CD4-positive, alpha-beta T cell treated with Interleukin-6 at 100 ng/mL for 8 hours (primary cell): ENCODE measurements around the gene CSMD2.

Source experiments
- DNase-seq: peaks from one replicate; pipeline ENCODE4 v3.0.0-alpha.2; 2020; ENCODE audit warnings: mixed read lengths, low spot score

Gene CSMD2

DNA sequence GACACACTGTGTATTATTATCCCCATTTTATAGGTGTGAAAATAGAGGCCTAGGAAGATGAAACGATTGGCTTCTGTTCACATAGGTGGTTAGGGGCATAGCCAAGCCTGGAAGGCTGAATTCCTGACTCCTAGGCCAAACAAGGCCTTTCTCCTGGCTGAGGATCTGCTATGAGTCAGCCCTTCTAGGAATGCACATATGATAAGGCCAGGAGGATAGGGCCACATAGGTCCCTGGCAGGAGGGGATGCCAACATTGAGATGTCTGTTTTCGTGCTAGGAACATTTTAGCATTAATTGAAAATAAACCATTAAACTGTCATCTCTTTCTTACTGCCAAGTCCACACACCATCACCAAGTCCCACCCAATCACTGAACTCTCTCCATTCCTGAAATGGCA lies 9.2 kb downstream of the CSMD2 start:
- DNase-seq: no peak

DNA sequence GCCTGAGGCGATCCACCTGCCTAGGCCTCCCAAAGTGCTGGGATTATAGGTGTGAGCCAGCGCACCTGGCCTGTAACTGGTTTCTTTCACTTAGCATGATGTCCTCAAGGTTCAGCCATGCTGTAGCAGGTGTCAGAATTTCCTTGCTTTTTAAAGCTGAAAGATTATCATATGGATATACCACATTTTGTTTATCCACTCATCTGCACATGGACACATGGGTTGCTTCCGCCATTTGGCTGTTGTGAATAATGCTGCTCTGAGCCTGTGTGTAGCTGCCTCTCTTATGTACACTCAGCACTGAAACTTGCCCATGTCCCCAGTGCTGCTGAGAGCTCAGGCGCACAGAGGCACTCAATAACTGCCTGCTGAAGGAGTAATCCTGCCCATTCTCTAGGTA lies 11.8 kb downstream of the CSMD2 start:
- no peak for DNase-seq

DNA sequence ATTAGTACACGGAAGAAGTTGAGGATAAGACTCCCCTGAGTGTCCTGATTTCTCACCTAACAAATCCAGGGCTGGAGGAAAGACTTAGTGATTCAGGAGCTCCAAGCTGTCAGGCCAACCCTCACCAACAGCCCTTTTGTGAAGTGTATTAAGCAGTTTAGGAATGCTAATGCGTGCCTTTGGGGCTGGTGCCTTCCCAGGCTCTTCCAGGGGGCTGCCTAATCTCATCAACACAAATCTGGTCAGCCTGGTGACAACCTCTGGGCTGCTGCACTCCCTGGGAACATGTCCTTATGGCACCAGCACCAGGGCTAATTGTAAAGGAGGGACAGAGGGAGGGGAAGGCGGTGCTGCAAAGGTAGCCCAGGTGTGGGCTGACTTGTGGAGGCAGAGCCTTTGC lies 15.5 kb downstream of the CSMD2 start:
- no peak for DNase-seq

DNA sequence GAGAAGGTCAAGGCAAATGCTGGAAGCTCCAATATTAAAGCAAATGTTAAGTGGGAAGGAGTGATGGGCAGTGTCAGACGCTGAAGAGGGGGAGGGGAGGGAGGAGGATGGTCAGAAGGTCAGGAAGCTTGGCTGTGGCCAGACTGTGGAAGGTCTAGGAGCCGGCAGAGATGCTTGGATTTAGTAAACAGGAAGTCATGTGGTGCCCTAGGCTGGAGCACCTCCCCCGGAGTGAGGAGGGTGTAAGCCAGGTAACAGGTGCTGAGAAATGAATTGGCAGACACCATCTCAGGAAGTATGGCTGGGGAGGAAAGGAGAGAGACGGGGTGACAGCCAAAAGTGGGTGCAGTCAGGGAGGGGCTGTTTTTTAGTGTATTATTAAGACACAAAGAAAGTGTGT lies 17.7 kb downstream of the CSMD2 start:
- no peak for DNase-seq

DNA sequence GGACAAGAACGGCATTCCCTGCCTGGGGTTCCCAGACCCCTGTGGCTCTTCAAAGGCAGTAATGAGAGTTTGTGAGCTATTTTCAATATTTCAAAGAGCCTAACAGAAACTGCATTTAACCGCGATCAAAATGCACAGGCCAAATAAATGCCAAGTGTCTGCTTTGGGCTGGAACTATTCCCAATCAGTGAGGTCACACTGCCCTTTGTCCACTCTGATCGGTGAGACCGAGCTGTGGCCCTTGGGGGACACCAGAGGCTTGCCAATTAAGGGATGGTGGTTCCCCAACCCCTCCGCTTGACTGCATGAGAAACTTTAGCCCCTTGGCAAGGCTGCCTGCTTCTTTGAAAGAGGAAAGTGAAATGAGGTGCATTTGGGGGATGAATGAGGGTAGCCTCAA lies 20.3 kb downstream of the CSMD2 start:
- DNase-seq: no peak

DNA sequence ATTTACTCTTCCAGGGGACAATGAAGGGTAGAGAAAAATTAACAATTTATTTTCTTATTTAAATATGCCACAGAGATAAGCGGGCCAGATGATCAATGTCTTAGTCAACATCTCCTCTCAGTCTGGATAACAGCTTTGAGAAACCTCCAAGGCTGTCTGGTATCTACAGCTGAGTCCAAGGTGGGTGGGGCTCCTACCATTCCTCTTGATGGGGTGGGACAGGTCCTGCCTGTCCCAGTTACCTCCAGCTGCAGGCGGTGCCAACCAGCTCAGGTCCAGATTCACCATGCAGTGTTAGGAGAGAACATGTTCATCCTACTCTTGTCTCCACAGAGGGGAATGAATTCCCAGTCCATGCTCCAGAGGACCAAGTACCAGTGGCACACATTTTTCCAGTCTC lies 21.1 kb downstream of the CSMD2 start:
- no peak for DNase-seq

DNA sequence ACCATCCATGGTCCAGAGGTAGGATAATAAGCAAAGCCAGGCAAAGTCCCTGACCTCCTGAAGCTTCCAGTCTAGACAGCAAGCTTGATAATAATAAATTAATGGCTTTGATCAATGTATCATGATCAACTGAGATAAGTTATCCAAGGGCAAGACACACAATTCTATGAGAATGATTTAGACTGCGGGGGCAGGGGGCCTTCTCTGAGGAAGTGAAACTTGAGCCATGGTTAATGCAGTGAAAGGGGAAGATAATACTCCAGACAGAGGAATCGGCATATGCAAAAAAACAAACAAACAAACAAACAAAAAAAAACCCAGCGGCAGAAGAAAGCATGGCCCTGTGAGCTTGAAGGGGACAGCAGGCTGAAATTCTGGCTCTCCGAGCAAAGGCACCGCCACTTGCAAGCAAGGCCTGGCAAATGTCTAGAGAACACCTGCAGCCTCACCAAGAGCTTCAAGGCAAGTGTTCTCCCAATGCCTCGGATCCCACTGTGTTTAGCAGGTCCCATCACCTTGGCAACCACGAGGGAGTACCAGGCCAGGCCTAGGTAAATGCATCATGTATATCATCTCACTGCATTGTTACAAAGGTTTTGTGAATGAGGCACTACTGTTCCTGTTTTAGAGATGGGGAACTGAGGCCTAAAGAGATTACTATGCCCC lies 24.9 kb downstream of the CSMD2 start:
- DNase-seq: no peak

DNA sequence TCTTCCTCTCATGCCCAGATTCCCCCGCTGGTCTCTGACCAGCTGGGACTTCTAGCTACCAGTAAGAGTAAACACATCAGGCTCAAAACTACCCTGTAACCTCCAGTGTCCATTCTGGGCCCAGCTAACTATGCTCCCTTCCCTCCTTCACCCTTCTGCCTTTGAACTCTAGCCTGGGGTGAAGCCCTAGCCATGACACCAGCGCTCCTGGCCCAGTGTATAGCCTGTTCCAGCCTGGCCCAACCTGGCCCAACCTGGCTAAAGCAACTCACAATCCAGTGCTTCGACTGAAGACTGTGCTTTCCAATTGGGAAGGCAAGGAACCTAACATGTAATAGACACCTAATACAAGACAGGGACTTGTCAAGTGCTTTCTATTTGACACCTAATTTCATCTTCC lies 27.6 kb downstream of the CSMD2 start:
- DNase-seq: no peak

DNA sequence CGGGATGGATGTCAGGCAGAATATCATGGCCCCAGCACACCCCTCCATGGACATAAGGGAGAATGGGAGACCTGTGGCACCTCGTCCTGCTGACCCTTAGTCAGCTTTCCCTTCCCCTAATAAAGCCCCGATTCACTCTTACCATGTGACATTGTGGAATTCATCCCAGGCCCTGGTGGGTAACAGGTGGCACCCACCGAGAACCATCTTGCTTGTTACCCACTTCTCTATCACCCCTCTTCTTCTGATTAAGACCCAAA lies 32.9 kb downstream of the CSMD2 start:
- DNase-seq: no peak

DNA sequence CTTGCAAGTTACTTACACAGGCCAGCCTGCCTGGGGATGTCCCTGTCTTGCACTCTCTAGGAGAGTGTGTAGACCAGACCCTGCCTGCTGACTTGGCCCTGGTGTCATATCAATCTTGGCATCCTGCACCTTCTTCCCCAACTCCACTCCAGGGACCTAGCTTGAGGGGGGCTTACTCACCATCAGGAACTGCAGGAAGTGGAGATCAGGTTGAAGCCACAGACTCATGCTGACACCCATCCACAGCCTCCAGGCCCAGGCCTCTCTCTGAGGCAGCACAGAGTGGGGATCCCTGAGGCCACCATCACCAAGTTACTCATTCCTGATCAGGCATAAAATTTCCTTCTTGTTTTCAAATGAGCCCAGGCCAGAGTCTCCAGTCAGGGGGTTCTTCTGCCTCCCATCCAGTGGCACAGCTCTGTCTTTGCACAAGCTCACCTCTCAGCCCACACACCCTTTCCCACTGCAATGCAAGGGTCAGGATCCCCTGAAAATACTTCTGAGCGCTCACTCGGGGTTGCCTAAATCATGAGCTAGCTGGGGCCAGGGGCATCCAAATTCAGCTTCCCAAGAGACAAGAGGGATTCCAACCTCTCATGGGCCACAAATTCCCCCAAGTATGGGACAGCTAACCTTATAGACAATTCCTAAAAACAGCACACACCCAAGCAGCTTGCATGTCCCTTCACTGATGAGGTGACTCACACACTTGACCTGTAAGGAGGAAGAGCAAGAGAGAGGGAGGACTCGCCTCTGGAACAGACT lies 33.5 kb downstream of the CSMD2 start:
- DNase-seq: no peak

DNA sequence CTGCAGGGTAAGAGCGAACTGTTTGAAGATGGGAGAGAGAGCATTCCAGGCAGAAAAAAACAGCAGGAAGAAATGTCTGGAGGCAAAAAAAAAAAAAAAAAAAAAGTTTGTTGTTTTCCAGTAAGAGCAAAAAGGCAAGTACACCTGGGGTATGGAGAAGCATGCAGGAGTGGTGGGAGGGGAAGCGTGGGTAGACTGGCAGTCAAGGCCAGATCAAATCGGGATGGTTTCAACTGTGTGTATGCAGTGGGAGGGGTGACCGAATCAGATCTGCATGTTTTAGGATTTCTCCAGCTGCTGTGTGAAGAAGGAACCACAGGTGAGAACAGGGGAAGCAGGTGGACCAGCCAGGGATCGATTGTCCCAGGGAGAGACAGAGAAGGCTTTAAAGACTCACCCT lies 34.7 kb downstream of the CSMD2 start:
- DNase-seq: no peak

DNA sequence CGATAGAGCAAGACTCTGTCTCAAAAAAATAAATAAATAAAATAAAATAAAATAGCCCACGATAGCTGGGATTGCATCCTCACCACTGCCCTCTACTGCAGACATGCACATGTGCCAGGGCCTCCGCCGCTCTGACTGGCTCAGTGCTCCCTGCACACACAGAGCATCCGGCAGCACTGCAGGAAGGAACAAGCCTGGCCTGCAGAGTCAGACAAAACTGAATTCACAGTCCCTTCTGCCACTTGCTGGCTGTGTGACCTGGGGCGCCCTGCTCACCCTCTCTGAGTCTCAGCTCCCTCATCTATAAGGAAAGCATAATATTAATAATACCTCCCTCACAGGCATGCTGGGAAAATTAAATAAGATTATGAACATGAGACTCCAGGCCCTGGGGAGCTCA lies 35.4 kb downstream of the CSMD2 start:
- no peak for DNase-seq

DNA sequence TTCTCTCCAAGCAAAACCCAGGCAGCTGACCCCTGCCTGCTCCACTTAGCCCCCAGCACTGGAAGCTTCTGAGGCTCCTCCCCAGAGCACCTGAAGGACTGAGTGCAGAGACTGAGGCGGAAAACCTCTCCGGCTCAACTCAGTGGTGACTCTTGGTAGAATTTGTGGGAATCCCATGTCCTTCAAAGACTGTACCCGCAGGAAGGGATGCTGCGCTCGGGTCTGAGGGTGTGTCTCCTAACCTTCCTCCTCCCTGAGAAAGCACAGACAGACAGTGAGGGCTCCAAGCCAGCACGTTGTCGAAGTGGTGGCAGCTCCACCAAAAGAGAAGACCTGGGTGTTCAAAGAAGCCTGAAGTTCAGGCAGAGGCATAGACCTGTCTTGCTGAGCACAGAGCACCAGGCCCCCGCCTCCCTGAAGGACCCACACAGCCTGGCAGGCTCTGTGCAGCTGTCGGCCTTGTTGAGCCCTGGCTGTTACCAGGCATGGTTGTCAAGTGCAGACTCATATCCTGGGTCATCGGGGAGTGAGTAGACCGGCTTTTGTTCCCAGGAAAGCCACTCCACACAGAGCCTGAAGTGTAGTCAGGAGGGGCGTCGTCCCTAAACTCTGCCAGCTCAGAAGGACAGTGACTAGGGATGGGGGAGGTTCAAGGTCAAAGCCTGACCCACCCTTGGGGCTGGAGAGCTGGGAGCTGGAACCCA lies 36.7 kb downstream of the CSMD2 start:
- no peak for DNase-seq

DNA sequence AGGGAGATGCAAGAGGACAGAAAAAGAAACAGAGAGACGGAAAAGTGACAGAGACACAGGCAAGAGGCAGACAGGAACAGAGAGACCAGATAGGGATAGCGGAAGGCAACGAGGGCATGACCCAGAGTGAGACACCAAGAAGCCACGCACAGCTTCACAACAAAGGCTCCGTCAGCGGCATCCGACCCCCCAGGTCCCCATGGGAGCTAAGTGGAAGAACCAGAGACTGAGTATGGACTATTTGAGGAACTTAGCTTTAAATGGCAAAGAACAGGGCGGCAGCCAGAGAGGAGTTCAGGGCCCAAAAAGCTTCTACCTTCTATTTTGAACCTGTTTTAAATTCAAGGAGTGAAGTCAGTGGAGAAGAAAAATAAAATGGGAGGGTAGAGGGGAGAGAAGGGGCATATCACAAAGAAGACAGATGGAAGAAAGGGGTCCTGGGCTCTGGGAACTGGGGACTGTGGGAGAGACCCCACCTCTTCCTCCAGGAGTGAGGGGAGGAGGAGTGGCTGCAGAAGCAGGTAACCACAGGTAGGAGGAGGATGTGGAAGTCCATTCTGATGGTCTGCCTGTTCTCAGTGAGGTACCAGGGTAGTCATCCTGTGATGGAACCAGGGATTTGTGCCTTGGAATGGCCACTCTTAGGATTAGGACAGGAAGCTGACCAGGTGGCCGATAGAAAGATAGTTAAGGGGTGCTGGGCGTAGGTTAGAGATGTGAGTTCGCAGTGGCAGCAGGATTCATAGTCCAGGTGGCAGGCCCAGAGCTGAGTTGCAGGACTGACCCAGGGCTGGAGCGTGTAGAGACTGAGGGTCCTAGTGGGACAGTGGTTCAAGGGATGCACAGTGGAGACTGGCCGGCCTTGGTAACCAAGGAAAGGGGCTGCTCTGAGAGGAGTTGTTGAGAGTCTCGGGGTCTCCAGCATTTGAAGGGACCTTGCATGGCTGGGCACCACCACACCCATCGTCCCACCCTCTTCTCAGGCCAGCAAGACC lies 37.7 kb downstream of the CSMD2 start:
- no peak for DNase-seq

DNA sequence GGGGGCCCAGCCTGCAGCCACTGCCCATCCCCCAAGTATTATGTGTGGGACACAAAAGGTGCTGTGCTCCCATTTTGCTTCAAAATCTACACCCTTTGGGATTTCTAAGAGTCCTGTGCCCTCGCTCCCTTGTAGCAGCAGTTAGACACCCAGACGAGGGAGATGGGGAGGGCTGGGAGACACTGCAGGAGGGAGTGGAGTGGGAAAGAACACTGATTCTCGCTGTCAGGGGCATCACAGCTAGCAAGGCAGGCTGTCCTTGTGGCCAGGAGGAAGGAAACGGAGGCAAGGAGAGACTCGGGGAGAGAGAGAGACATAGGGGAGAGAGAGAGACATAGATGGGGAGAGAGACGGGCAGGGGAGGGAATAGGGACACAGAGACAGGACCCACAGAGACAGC lies 38.5 kb downstream of the CSMD2 start:
- DNase-seq: no peak

DNA sequence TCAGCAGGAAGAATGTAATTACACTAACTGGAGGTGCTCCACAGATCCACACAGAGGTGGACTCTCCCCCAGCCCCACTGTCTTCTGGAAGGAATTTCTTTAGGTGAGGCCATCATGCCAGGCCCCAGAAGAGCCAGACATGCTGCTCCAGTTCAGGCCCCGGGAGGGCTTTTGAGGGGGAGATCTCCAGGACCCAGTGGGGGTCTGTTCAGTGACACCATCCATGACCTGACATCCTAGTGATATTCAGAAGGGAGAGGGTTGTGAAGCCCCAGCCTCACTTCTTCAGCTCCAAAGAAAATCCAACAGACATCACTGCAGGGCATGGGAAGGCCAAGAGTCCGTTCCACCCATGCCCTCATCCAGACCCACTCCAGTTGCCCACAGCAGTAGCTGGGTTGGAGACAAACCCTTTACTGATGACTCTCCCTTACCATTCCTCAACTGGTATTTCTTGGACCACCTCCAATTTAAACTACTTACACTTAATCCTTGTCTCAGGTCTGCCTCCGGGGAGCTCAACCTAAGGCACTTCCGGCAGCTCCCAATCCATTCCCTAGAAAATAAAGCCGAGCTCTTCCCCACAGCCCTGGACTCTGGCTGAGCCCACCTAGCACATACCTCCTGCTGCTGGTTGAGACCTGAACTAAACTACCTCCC lies 39.2 kb downstream of the CSMD2 start:
- DNase-seq: no peak

DNA sequence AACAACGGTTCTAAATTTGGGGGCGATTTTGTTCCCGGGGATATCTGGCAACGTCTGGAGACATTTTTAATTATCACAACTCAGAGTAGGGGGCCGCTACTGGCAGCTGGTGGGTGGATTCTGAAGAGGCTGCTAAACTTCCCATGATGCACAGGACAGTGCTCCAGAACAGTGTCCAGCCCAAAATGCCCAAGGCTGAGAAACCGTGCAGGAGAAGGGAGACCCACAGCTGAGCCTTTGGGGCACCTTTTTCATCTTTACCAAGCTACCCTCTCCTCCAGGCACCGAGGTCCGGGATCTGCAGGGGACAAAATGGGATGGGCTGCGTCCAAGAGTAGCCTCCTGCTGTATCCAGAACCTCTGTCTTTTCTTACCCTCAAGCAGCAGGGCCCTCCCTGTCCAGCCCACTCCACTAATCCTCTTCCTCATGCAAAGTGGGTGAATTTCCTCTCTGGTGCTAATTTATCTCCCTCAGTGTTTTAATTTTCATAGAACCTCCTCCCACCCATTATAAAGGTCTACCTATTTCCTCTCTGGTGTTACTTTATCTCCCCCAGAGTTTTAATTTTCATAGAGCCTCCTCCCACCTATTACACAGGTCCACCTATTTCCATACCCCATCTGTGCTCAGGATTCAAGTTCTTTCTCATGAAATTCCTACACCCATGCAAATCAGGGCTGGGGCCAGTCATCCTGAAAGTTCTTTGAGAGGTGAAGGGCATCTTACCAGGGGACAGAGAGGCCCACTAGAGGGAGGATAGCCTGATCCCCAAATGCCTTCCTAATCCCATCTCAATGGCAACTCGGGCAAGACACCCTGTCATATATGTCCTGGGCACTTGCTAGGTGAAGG lies 42.7 kb downstream of the CSMD2 start:
- DNase-seq: no peak

DNA sequence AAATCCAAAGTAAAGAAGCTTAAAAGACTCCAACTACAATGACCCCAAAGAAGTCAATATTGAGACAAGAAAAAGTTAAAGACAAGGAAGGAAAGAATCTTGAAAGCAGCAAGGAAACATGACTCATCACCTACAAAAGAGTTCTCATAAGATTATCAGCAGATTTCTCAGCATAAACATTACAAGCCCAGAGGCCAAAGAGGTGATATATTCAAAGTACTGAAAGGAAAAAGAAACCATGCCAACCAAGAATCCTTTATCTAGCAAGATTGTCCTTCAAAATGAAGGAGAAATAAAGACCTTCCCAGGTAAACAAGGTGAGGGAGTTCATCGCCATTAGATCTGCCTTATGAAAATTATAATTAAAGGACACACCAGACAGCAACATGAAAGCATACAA lies 49.8 kb downstream of the CSMD2 start:
- no peak for DNase-seq

DNA sequence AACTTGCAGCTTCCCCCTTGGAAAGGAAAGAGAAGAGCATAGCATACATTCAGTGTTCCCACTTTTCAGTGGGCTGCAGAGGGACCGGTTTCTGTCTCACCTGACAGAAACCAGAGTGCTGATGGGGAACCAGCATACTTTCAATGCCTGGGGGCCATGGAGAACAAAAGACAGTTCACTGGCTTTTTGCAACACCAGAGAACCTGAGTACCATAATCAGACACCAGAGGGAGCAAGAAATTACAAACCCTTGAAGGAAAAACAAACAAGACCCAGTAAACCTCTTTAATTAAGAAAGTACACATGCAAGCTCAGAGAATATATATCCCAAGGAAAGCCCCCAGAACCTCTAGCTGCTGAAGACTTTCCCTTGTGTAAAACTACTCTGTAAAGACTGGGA lies 51.1 kb downstream of the CSMD2 start:
- DNase-seq: no peak

DNA sequence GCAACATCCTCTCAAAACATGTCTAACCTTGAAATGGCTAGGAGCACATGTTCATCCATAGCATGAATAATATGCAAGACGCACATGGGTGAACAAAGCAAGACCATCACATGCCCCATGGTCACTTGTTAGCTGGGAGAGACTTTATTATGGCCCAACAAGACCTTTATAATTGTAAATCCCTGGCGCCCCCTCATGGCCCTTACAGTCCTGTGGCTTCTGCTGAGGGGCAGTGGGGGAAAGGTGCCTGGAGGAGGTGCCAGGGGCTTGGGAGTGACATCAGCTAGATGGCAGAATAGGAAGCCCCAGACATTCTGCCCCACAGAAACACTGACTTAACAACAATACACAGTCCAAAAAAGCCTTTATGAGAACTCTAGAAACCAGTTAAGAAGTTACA lies 51.7 kb downstream of the CSMD2 start:
- no peak for DNase-seq

DNA sequence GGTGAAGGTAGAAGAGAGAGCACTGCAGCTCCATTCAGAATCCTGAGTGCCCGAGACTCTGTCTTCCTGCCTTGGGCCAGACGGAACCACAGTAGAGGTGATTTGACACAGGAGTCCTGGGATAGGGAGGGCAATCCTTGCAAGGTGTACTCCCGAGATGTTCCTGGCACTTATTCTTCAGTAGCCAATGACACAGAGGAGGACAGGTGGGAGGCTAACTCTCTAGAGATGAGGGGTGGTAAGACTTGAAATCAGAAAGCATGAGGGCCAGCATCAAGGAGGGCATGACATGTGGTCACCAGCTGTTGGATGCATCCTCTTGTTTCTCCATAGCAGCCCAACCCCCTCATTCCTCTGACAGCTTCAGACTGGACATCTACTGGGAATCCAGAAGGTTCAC lies 56.3 kb downstream of the CSMD2 start:
- DNase-seq: no peak
